ENCODE measurements around the gene KRT7. TPM values are rescaled to one million over a fixed set of nuclear protein-coding genes. Genes with fewer than 3 reads are reported as not detected.

KRT7 gene
- total RNA-seq, 2 experiments from 2014 or later, result 4.7 to 18.3 TPM

- CTCF ChIA-PET, result interaction anchor here (2.4 kb wide), 1 partner anchor 21 kb away, joined by 10 read pairs; no protein-coding TSS in a partner anchor
- Mint-ChIP-seq H3K4me3 (no peak within 1 kb of the TSS), H3K4me1 (peaks cover 4% of the 10 kb centered on the region), H3K36me3 (no peaks in the 10 kb centered on the region), H3K9me3 (ENCODE audit: low read depth) (no peaks in the 10 kb centered on the region), H3K27ac (no peak within 1 kb of the TSS), H3K27me3 (peaks cover 13% of the 10 kb centered on the region)
- ATAC-seq (no peak), DNase-seq (no peak)
These were observed 40.9 kb upstream of the KRT7 start, which contains the start of gene KRT80 for GRCh38 chr12:52191841-52192791. TSS of gene KRT80 (minus strand) at chr12:52192014. CDS start at chr12:52191902, 112 bp downstream.

GRCh38 chr12:52193532-52193931 lies 39.5 kb upstream of the KRT7 start:
- Mint-ChIP-seq H3K36me3 (no peaks in the 10 kb centered on the region), H3K9me3 (ENCODE audit: low read depth) (no peaks in the 10 kb centered on the region), H3K4me1 (peaks cover 4% of the 10 kb centered on the region), H3K4me3 (no peak overlapping the region), H3K27me3 (peaks cover 13% of the 10 kb centered on the region), H3K27ac (no peak overlapping the region)
- CTCF ChIA-PET, result interaction anchor here (0.8 kb wide), 1 partner anchor 787 kb away, joined by 3 read pairs; no protein-coding TSS in a partner anchor
- DNase-seq (no peak), ATAC-seq (no peak)

DNA sequence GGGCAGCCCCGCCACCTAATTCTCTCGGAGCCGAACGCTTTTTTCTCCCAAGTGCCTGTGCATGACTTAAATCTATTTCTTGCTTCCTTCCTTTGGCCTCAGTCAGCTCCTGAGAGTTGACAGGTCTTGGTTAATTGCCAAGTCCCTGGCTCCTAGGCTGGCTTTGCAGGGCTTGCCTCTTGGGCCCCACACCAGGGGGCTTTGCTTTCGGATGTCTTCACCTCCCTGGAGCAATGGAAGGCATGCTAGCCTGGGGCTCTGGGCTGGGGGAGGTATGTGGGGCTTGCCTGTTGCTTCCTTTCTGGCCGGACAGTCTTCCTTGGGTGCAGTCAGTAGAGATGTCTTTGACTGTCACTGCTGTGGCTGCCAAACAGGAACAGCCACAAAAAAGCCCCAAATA lies 39.1 kb upstream of the KRT7 start:
- H3K27me3 Mint-ChIP-seq, result peaks cover 13% of the 10 kb centered on the region
- no peak overlapping the region for H3K27ac Mint-ChIP-seq
- H3K36me3 Mint-ChIP-seq, result no peaks in the 10 kb centered on the region
- DNase-seq (no peak), ATAC-seq (no peak)
- no peak overlapping the region for H3K4me3 Mint-ChIP-seq
- peaks cover 4% of the 10 kb centered on the region for H3K4me1 Mint-ChIP-seq
- no peaks in the 10 kb centered on the region for H3K9me3 Mint-ChIP-seq (ENCODE audit: low read depth)
- CTCF ChIA-PET, result interaction anchor here (0.8 to 1.4 kb wide), 4 partner anchors 17 to 787 kb away, joined by 3 to 4 read pairs (median 3); no protein-coding TSS in a partner anchor

GRCh38 chr12:52195065-52195730 lies 37.8 kb upstream of the KRT7 start:
- Mint-ChIP-seq H3K27ac (no peak overlapping the region), H3K9me3 (ENCODE audit: low read depth) (no peaks in the 10 kb centered on the region), H3K36me3 (no peaks in the 10 kb centered on the region), H3K27me3 (peaks cover 12% of the 10 kb centered on the region), H3K4me1 (peaks cover 2% of the 10 kb centered on the region), H3K4me3 (no peak overlapping the region)
- no peak for DNase-seq
- no peak for ATAC-seq
- CTCF ChIA-PET, result interaction anchor here (1.4 kb wide), 2 partner anchors 18 to 84 kb away, joined by 3 to 4 read pairs; no protein-coding TSS in a partner anchor

- DNase-seq (no peak), ATAC-seq (no peak)
- Mint-ChIP-seq H3K27ac (no peak overlapping the region), H3K4me1 (peaks cover 2% of the 10 kb centered on the region), H3K4me3 (no peak overlapping the region), H3K9me3 (ENCODE audit: low read depth) (no peaks in the 10 kb centered on the region), H3K27me3 (peaks cover 9% of the 10 kb centered on the region), H3K36me3 (no peaks in the 10 kb centered on the region)
- CTCF ChIA-PET, result no interaction called here
These were observed 35.4 kb upstream of the KRT7 start for GRCh38 chr12:52197371-52198231.

DNA sequence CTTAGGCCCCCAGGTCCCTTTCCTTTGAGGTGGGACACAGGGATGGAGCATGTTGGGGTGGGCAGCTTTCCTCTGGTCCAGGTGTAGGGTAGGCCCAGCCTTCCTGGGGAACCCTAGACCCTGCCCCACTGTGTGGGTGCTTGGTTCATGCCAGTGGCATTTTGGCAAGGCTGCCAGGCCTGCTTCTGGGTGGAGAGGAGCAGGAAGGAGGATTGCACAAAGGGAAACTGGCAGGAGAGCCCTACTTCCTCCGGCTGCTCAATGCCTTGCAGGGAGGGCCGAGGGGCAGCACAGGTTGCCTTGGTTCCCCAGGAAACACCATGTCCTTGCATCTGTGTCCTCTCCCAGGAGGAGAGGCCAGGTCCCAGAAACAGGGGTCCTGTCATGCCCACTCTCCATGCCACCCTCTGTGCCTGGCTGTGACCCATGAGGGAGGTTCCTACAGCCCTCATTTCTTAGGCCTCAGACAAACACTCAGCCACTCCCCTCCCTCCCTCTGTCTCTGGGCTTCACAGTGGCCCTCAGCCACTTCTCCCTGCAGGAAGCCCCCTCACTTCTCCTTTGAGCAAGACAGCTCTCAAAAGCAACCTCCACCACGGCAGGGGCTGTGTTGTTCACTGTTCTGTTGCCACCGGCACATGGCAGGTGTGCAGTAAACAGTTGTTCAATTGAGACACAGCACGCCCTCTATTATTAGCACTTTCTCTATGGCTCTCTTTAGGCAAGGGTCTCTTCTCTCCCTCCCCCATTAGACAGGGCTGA lies 34.4 kb upstream of the KRT7 start:
- Mint-ChIP-seq H3K27ac (no peak overlapping the region), H3K4me3 (no peak overlapping the region), H3K4me1 (peaks cover 2% of the 10 kb centered on the region), H3K9me3 (ENCODE audit: low read depth) (no peaks in the 10 kb centered on the region), H3K36me3 (no peaks in the 10 kb centered on the region), H3K27me3 (peaks cover 14% of the 10 kb centered on the region)
- CTCF ChIA-PET, result interaction anchor here (1.1 kb wide), 1 partner anchor 672 kb away, joined by 3 read pairs; no protein-coding TSS in a partner anchor
- DNase-seq, result no peak
- no peak for ATAC-seq

- no peaks in the 10 kb centered on the region for H3K9me3 Mint-ChIP-seq (ENCODE audit: low read depth)
- DNase-seq, result no peak
- H3K4me1 Mint-ChIP-seq, result peaks cover 2% of the 10 kb centered on the region
- H3K4me3 Mint-ChIP-seq, result no peak overlapping the region
- no peaks in the 10 kb centered on the region for H3K36me3 Mint-ChIP-seq
- peaks cover 16% of the 10 kb centered on the region for H3K27me3 Mint-ChIP-seq
- CTCF ChIA-PET, result interaction anchor here (1.1 kb wide), 1 partner anchor 671 kb away, joined by 3 read pairs; no protein-coding TSS in a partner anchor
- no peak overlapping the region for H3K27ac Mint-ChIP-seq
- ATAC-seq, result no peak
These were observed 33.6 kb upstream of the KRT7 start for GRCh38 chr12:52199294-52199919.

GRCh38 chr12:52200086-52200780 lies 32.8 kb upstream of the KRT7 start:
- no peak for DNase-seq
- ATAC-seq, result no peak
- H3K27me3 Mint-ChIP-seq, result peaks cover 15% of the 10 kb centered on the region
- no peak overlapping the region for H3K4me3 Mint-ChIP-seq
- H3K9me3 Mint-ChIP-seq (ENCODE audit: low read depth), result no peaks in the 10 kb centered on the region
- H3K4me1 Mint-ChIP-seq, result peaks cover under 1% of the 10 kb centered on the region
- H3K27ac Mint-ChIP-seq, result no peak overlapping the region
- no peaks in the 10 kb centered on the region for H3K36me3 Mint-ChIP-seq
- CTCF ChIA-PET, result no interaction called here

- Mint-ChIP-seq H3K4me3 (no peak overlapping the region), H3K27me3 (peaks cover 14% of the 10 kb centered on the region), H3K4me1 (no peaks in the 10 kb centered on the region), H3K27ac (no peak overlapping the region), H3K9me3 (ENCODE audit: low read depth) (no peaks in the 10 kb centered on the region), H3K36me3 (no peaks in the 10 kb centered on the region)
- no peak for DNase-seq
- CTCF ChIA-PET, result interaction anchor here (1.8 kb wide), 1 partner anchor 15 kb away, joined by 4 read pairs; no protein-coding TSS in a partner anchor
- ATAC-seq, result no peak
These were observed 32.1 kb upstream of the KRT7 start for GRCh38 chr12:52200781-52201450.

DNA sequence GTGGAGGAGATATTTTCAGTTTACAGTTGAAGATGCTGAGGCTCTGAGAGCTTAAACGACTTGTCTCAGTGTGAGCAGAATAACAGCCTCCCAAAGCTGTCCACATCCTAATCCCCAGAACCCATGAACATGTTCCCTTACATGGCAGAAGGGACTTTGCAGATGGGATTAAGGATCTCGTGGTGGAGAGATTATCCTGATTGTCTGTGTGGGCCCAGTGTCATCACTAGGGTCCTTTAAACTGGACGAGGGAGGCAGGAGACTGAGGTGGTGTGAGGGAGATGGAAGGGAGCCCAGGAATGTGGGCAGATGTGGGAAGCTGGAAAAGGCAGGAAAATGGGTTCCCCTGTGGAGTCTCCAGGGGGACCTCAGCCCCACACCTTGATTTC lies 31.6 kb upstream of the KRT7 start:
- Mint-ChIP-seq H3K27me3 (peaks cover 14% of the 10 kb centered on the region), H3K9me3 (ENCODE audit: low read depth) (no peaks in the 10 kb centered on the region), H3K4me1 (no peaks in the 10 kb centered on the region), H3K4me3 (no peak overlapping the region), H3K36me3 (no peaks in the 10 kb centered on the region), H3K27ac (no peak overlapping the region)
- DNase-seq, result no peak
- no peak for ATAC-seq
- CTCF ChIA-PET, result interaction anchor here (1.8 kb wide), 1 partner anchor 14 kb away, joined by 4 read pairs; no protein-coding TSS in a partner anchor

Data from activated CD8-positive, alpha-beta memory T cell treated with anti-CD3 and anti-CD28 coated beads, Interleukin-2, amount 10 ng/mL, durations not matched to agents 7 days and 5 days (primary cell).